Fibroblast of lung (primary cell): Measurements from ENCODE around the gene SMYD1. TPM values are rescaled to one million over a fixed set of nuclear protein-coding genes. Genes with fewer than 3 reads are reported as not detected.
"Not testable (repeated sequence)": the region's sequence is repeated elsewhere in the genome, so short reads cannot be mapped to it uniquely, and the experiment has no call there.

Experiments
- DNase-seq, 2 donors: peaks; one replicate each; pipeline versions ENCODE4 v3.0.0 to v3.0.0-alpha.2; 2010; ENCODE audit warnings: low read depth in 2 of 2
- H2AFZ ChIP-seq: 2 replicates; pipeline ENCODE4 v1.5.1; 2012; ENCODE audit warnings: low read length, control low read depth, inconsistent platforms
- H3K27ac ChIP-seq: 2 replicates; pipeline ENCODE4 v1.5.1; 2011; ENCODE audit warnings: low read length, control low read depth; ENCODE audit not compliant: insufficient read depth
- H3K27me3 ChIP-seq: 2 replicates; pipeline ENCODE4 v1.5.1; 2011; ENCODE audit warnings: mild to moderate bottlenecking, low read length; ENCODE audit not compliant: control insufficient read depth, insufficient read depth
- H3K36me3 ChIP-seq: 2 replicates; pipeline ENCODE4 v1.5.1; 2011; ENCODE audit warnings: low read length; ENCODE audit not compliant: control insufficient read depth, insufficient read depth
- H3K4me1 ChIP-seq: 2 replicates; pipeline ENCODE4 v1.5.1; 2011; ENCODE audit warnings: low read length; ENCODE audit not compliant: control insufficient read depth, insufficient read depth; ENCODE audit errors: extremely low read depth
- H3K4me2 ChIP-seq: 2 replicates; pipeline ENCODE4 v1.5.1; 2011; ENCODE audit warnings: low read length, control low read depth; ENCODE audit not compliant: insufficient read depth; ENCODE audit errors: extremely low read depth
- H3K4me3 ChIP-seq, 4 experiments: fragments of 200-600 bp in 1 of 4; sonication (generic) in 1 of 4; replicated peaks in 1 of 4; 2 replicates each; pipeline ENCODE4 v1.5.1; 2011 to 2016; ENCODE audit warnings: low read length in 4 of 4, low read depth in 3 of 4, mild to moderate bottlenecking in 3 of 4, control low read depth in 2 of 4, inconsistent platforms in 1 of 4, mixed read lengths in 1 of 4; ENCODE audit not compliant: insufficient read depth in 1 of 4; ENCODE audit errors: control extremely low read depth in 1 of 4
- H3K79me2 ChIP-seq: 2 replicates; pipeline ENCODE4 v1.5.1; 2012; ENCODE audit warnings: mild to moderate bottlenecking, low read length, inconsistent platforms; ENCODE audit not compliant: control insufficient read depth, insufficient read depth
- H3K9ac ChIP-seq: 2 replicates; pipeline ENCODE4 v1.5.1; 2011; ENCODE audit warnings: mild to moderate bottlenecking, low read length, control low read depth; ENCODE audit not compliant: insufficient read depth
- H3K9me3 ChIP-seq: 2 replicates; pipeline ENCODE4 v1.5.1; 2012; ENCODE audit warnings: low read depth, low read length; ENCODE audit not compliant: control insufficient read depth, insufficient read depth
- H4K20me1 ChIP-seq: 2 replicates; pipeline ENCODE4 v1.5.1; 2011; ENCODE audit warnings: low read length; ENCODE audit not compliant: control insufficient read depth, insufficient read depth; ENCODE audit errors: extremely low read depth
- CTCF ChIP-seq, 2 donors: IDR thresholded peaks in 1 of 2; conservative IDR thresholded peaks in 1 of 2; 1 replicate in 1 of 2; 2 replicates in 1 of 2; pipeline ENCODE4 v1.5.1; 2011 to 2012; ENCODE audit warnings: low read length in 2 of 2, control low read depth in 1 of 2, inconsistent platforms in 1 of 2, low read depth in 1 of 2, mild to moderate bottlenecking in 1 of 2
- EZH2 ChIP-seq: IDR thresholded peaks from 2 replicates; pipeline ENCODE4 v1.5.1; 2012; ENCODE audit warnings: low read length, control low read depth, mild to moderate bottlenecking; ENCODE audit errors: missing control alignments
- polyA minus RNA-seq: library from RNA; depleted of rRNA, polyadenylated mRNA; stranded (reverse); fragments of >200 nt; gene quantifications from 2 replicates; pipeline ENCODE4 v1.2.3, GENCODE V29; 2011; ENCODE audit warnings: low replicate concordance
- polyA plus RNA-seq, 2 donors: library from polyadenylated mRNA; depleted of rRNA in 1 of 2; stranded (reverse) in 1 of 2; unstranded in 1 of 2; fragments of >200 nt; gene quantifications; 2 replicates each; pipeline ENCODE4 v1.2.1, GENCODE V29; 2011 to 2012; ENCODE audit warnings: missing spikeins in 1 of 2
- total RNA-seq: library from RNA; depleted of rRNA; stranded (reverse); fragments of >200 nt; gene quantifications from 2 replicates; pipeline ENCODE4 v1.2.1, GENCODE V29; 2014

Gene SMYD1
- not detected in 2 replicates for total RNA-seq
- polyA plus RNA-seq: not detected in 2 replicates
- not detected in 2 replicates for polyA plus RNA-seq (2012)
- not detected in 2 replicates for polyA minus RNA-seq

GRCh38 chr2:88067598-88067997 is at the start of gene SMYD1:
Gene SMYD1, plus strand, starts transcription at chr2:88067825. Its CDS starts 40 bp downstream, at chr2:88067865.
- H3K27me3 ChIP-seq: peaks cover 6% of the 10 kb centered on the region
- H3K9me3 ChIP-seq: no peaks in the 10 kb centered on the region
- TF ChIP-seq EZH2 (no peak), CTCF (conservative IDR thresholded peaks at IDR 0.05 in 1 of 2, IDR thresholded peaks at IDR 0.05 in 1 of 2; ENCODE audit: low read depth in 1 of 2, low read length in 2 of 2) (no peak)
- no peak for DNase-seq
- no peaks in the 10 kb centered on the region for H3K36me3 ChIP-seq
- H3K27ac ChIP-seq: no peak within 1 kb of the TSS
- no peaks in the 10 kb centered on the region for H3K4me1 ChIP-seq
- no peaks in the 10 kb centered on the region for H3K79me2 ChIP-seq
- no peak within 1 kb of the TSS for H3K9ac ChIP-seq
- H2AFZ ChIP-seq: no peak within 1 kb of the TSS
- no peaks in the 10 kb centered on the region for H4K20me1 ChIP-seq
- H3K4me3 ChIP-seq: no peak within 1 kb of the TSS
- H3K4me2 ChIP-seq: no peak within 1 kb of the TSS

DNA sequence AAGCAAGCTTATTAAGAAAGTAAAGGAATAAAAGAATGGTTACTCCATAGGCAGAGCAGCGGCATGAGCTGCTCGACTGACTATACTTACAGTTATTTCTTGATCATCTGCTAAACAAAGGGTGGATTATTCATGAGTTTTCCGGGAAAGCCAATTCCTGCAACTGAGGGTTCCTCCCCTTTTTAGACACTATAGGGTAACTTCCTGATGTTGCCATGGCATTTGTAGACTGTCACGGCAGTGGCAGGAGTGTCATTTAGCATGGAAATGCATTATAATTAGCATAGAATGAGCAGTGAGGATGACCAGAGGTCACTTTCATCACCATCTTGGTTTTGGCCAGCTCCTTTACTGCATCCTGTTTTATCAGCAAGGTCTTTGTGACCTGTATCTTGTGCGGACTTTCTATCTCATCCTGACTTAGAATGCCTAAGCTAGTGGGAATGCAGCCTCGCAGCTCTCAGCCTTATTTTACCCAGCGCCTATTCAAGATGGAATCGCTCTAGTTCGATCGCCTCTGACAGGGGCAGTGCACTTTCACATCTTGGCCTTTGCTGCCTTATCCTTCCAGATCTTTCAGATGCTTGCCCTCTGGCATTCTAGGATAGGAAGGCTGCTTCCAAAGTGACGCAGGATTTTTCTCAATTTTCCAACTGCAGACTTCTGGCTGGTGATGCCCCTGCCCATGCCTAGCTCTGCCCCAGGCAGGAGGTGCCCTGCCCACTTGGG is 49.4 kb upstream of the SMYD1 start:
- H3K4me1 ChIP-seq, H3K9ac ChIP-seq, H3K36me3 ChIP-seq, H2AFZ ChIP-seq, H3K4me3 ChIP-seq, H3K27ac ChIP-seq, H3K27me3 ChIP-seq, H3K9me3 ChIP-seq, H3K4me2 ChIP-seq, H4K20me1 ChIP-seq, H3K79me2 ChIP-seq: not testable (repeated sequence)
- peak in 1 of 2 donors; percentile 39 for DNase-seq

GRCh38 chr2:88018909-88019308 is 48.7 kb upstream of the SMYD1 start:
- no peak overlapping the region for H3K4me3 ChIP-seq
- TF ChIP-seq EZH2: no peak
- no peak for TF ChIP-seq CTCF (conservative IDR thresholded peaks at IDR 0.05 in 1 of 2, IDR thresholded peaks at IDR 0.05 in 1 of 2; ENCODE audit: low read depth in 1 of 2, low read length in 2 of 2)
- H3K36me3 ChIP-seq: no peaks in the 10 kb centered on the region
- H4K20me1 ChIP-seq: no peaks in the 10 kb centered on the region
- H2AFZ ChIP-seq: no peak overlapping the region
- DNase-seq: no peak
- no peaks in the 10 kb centered on the region for H3K27me3 ChIP-seq
- no peak overlapping the region for H3K27ac ChIP-seq
- H3K9ac ChIP-seq: no peak overlapping the region
- no peaks in the 10 kb centered on the region for H3K79me2 ChIP-seq
- H3K9me3 ChIP-seq: no peaks in the 10 kb centered on the region
- H3K4me2 ChIP-seq: no peak overlapping the region
- H3K4me1 ChIP-seq: no peaks in the 10 kb centered on the region
